ENCODE measurements around the gene KIAA1755.

KIAA1755 gene

DNA sequence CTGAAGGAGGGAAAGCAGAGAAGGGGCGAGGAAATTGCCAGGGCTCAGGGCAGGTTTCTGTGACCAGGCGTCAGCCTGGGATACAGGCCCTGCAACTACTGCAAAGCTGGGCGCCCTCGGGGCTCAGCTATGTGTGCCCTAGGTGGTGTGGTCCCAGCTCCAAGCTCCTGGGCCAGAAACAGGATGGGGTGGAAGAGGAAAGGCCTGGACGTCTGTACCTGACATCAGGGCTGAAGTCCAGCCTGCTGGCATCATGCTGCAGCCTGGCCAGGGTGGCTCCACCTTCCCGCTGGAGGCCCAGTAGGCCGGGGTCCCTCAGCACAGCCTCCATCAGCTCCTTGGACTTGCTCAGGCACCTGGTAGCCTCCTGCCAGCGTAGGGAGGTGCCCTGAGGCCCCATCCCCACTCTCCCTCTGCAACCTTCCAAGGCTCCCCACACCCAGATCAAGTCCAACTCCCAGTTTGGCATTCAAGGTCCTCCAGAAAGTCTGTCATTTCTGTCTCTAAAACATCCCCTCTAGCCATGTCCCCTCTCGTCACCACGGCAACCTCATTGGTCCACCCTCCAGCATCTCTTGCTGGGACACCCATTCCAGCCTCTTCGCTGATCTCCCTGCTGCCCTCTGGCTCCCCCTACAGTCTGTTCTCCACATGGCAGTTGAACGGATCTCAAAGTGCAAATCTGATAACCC, 38.2 kb downstream of the KIAA1755 start:
- no peak overlapping the region for H3K4me3 ChIP-seq (ENCODE audit: low read depth in 1 of 2, low read length in 2 of 2)

DNA sequence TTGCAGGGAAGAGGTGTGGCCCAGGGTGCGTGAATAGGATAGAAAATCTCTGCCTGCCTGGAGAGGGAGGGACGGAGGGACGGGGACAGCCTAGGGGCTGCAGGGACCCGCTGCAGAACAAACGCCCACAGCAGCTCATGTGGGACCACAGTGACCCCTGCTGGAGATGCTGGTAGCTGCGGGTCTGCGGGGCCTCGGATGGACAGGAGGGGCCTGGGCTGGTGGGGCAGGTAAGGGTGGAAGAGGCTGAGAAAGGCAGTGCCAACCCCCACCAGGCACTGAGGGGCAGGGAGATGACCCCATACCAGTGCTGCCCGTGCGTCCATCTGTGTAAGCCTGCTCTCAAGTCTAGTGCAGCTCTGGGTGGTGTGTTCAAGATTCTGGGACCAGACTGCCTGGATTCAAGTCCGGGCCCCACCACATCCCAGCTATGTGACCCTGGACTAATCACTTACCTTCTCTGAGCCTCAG, 39.4 kb downstream of the KIAA1755 start:
- no peak overlapping the region for H3K27ac ChIP-seq (ENCODE audit: low read length)

More for the DNA sequence above, 38.2 kb downstream of the KIAA1755 start:
- H3K9me3 ChIP-seq (ENCODE audit: control insufficient read depth in 1 of 2, low read length in 2 of 2): no peaks in the 10 kb centered on the region
- H3K36me3 ChIP-seq (ENCODE audit: control insufficient read depth in 1 of 2, insufficient read depth in 2 of 2, low read length in 2 of 2): peaks cover 0 to 6% of the 10 kb centered on the region in 2 donors
- no peaks in the 10 kb centered on the region for H3K27me3 ChIP-seq (ENCODE audit: low read depth, low read length)
- peaks cover 0 to 16% of the 10 kb centered on the region in 2 donors for H3K4me1 ChIP-seq (ENCODE audit: control insufficient read depth in 1 of 2, insufficient read depth in 2 of 2, low read length in 2 of 2)
- no peak overlapping the region for H3K27ac ChIP-seq (ENCODE audit: low read length)

DNA sequence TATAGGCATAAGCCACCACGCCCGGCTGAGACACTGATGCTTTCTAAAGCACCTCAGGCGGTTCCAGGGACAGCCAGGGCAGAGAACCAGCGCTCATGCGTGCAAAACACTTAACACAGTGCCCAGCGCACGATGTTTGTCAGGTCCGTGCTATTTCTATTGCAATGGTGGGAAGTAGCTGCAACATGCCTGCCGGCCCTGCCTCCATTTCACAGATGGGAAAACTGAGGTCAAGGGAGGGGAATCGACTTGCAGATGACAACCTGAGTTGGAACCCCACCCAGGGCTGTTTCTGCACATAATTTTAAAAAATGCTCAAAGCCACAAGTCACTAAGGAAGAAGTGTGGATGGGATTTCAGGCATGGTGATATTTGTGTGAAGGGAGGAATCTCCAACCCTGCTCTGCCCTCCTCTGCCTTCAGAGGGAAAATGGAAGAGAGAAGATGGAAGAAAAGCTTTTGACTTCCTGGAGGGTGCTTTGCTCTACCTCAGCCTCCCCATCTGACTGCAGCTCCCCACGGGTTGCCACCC, 39.9 kb downstream of the KIAA1755 start:
- peaks cover 0 to 16% of the 10 kb centered on the region in 2 donors for H3K4me1 ChIP-seq (ENCODE audit: control insufficient read depth in 1 of 2, insufficient read depth in 2 of 2, low read length in 2 of 2)
- H3K36me3 ChIP-seq (ENCODE audit: control insufficient read depth in 1 of 2, insufficient read depth in 2 of 2, low read length in 2 of 2): peaks cover 0 to 6% of the 10 kb centered on the region in 2 donors
- H3K27me3 ChIP-seq (ENCODE audit: low read depth, low read length): no peaks in the 10 kb centered on the region
- H3K27ac ChIP-seq (ENCODE audit: low read length): no peak overlapping the region
- H3K4me3 ChIP-seq (ENCODE audit: low read depth in 1 of 2, low read length in 2 of 2): no peak overlapping the region
- no peaks in the 10 kb centered on the region for H3K9me3 ChIP-seq (ENCODE audit: control insufficient read depth in 1 of 2, low read length in 2 of 2)

More for the DNA sequence above, 39.4 kb downstream of the KIAA1755 start:
- Histone ChIP-seq H3K27me3 (ENCODE audit: low read depth, low read length) (no peaks in the 10 kb centered on the region), H3K4me3 (ENCODE audit: low read depth in 1 of 2, low read length in 2 of 2) (no peak overlapping the region), H3K9me3 (ENCODE audit: control insufficient read depth in 1 of 2, low read length in 2 of 2) (no peaks in the 10 kb centered on the region), H3K4me1 (ENCODE audit: control insufficient read depth in 1 of 2, insufficient read depth in 2 of 2, low read length in 2 of 2) (peaks cover 0 to 16% of the 10 kb centered on the region in 2 donors), H3K36me3 (ENCODE audit: control insufficient read depth in 1 of 2, insufficient read depth in 2 of 2, low read length in 2 of 2) (peaks cover 0 to 6% of the 10 kb centered on the region in 2 donors)

DNA sequence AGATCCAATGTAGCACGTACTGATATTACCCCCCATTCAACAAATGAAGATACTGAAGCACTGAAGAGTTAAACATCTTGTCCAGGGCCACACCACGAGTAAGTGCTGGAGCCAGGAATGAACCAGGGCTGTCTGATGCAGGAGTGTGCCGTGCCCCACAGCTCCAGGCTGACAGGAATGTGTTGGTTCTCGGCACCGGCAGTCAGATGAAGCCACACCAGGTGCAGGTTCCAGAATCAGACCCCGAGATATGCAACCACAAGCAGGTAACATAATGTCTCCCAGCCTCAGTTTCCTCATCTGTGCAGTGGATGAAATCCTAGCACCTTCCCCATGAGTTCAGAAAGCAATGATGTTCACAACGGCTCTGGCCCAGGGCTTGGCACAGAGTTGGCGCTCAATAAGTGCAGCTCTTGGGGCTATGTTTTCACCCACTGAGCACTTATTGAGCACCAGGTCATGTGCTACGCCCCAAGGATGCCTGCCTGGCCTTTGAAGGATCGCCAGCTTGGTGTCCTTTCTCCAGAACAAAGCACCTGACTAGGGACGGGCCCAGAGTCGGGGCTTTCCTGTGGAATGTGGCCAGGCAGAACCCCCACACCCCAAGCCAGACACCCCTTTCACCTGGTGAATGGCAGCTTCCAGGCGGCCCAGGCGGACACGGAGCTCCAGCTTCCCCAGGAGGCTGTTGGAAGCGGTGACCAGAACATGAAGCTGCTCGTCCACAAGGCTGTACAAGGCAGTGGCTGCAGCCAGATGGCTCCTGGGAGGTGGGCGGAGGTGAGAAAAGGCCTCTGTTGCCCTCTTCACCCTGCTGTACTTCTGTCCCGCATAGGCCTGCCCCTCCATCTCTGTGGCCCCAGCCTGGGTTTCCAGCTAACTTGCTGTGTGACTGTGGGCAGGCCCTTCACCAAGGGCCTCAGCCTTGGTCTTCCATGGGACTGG, 41.3 kb downstream of the KIAA1755 start:
- H3K4me1 ChIP-seq (ENCODE audit: control insufficient read depth in 1 of 2, insufficient read depth in 2 of 2, low read length in 2 of 2): peaks cover 0 to 16% of the 10 kb centered on the region in 2 donors
- peaks cover 0 to 6% of the 10 kb centered on the region in 2 donors for H3K36me3 ChIP-seq (ENCODE audit: control insufficient read depth in 1 of 2, insufficient read depth in 2 of 2, low read length in 2 of 2)
- no peaks in the 10 kb centered on the region for H3K9me3 ChIP-seq (ENCODE audit: control insufficient read depth in 1 of 2, low read length in 2 of 2)
- H3K4me3 ChIP-seq (ENCODE audit: low read depth in 1 of 2, low read length in 2 of 2): no peak overlapping the region
- no peak overlapping the region for H3K27ac ChIP-seq (ENCODE audit: low read length)
- no peaks in the 10 kb centered on the region for H3K27me3 ChIP-seq (ENCODE audit: low read depth, low read length)

DNA sequence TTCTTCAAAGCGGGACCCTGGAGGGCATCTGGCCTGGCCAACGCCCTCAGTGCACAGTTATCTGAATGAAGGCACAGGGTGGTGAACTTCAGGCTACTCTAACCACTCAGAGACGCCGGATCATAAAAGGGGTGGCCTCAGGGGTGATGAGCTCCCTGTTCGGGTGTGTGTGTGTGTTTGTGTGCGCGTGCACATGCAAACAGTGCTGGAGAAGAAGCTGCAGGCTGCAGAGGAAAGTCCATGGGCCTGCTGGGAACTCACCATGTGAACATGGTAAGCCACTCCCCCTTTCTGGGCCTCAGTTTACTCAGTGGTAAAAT, 42.0 kb downstream of the KIAA1755 start:
- H3K9me3 ChIP-seq (ENCODE audit: control insufficient read depth in 1 of 2, low read length in 2 of 2): no peaks in the 10 kb centered on the region
- H3K27ac ChIP-seq (ENCODE audit: low read length): no peak overlapping the region

DNA sequence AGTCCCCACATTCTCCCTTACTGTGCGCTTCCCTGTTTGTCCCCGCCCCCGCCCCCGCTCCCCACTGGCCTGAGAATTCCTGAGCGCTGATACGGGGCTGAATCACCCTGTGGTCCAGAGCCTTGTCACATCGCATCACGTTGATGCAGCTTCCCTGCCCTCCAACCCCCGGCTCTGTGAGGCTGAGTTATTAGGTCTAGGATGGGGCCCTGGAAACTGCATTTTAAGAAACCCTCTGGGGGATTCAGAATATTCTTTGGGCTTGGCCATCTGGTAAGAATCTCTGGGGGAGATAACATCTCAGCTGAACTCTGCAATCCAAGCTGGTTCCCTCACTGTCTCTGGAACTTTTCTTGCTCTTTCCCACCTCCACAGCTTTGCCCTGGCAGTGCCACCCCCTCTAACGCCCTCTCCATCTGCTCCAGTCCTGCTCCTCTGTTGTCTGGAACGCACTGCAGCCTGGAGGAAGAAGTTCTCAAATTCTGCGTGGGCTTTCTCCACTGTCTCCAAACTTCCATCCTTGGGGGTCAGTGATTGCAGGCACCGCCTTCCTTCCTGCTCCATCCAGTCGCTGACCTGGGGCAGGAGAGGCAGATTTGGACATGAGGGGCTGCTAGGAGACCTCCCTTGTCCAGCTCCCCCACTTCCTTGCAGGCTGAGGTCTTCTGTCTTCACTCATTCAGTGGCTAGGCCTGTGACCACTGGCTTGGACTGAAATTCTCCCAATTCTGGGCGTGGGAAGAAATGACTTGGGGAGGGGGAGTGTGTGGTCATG, 42.6 kb downstream of the KIAA1755 start:
- H3K4me3 ChIP-seq (ENCODE audit: low read depth in 1 of 2, low read length in 2 of 2): no peak overlapping the region
- H3K27me3 ChIP-seq (ENCODE audit: low read depth, low read length): no peaks in the 10 kb centered on the region
- peaks cover 0 to 6% of the 10 kb centered on the region in 2 donors for H3K36me3 ChIP-seq (ENCODE audit: control insufficient read depth in 1 of 2, insufficient read depth in 2 of 2, low read length in 2 of 2)
- H3K9me3 ChIP-seq (ENCODE audit: control insufficient read depth in 1 of 2, low read length in 2 of 2): no peaks in the 10 kb centered on the region
- peaks cover 0 to 16% of the 10 kb centered on the region in 2 donors for H3K4me1 ChIP-seq (ENCODE audit: control insufficient read depth in 1 of 2, insufficient read depth in 2 of 2, low read length in 2 of 2)
- no peak overlapping the region for H3K27ac ChIP-seq (ENCODE audit: low read length)

More for the DNA sequence above, 42.0 kb downstream of the KIAA1755 start:
- Histone ChIP-seq H3K4me1 (ENCODE audit: control insufficient read depth in 1 of 2, insufficient read depth in 2 of 2, low read length in 2 of 2) (peaks cover 0 to 16% of the 10 kb centered on the region in 2 donors), H3K27me3 (ENCODE audit: low read depth, low read length) (no peaks in the 10 kb centered on the region), H3K36me3 (ENCODE audit: control insufficient read depth in 1 of 2, insufficient read depth in 2 of 2, low read length in 2 of 2) (peaks cover 0 to 6% of the 10 kb centered on the region in 2 donors), H3K4me3 (ENCODE audit: low read depth in 1 of 2, low read length in 2 of 2) (no peak overlapping the region)

DNA sequence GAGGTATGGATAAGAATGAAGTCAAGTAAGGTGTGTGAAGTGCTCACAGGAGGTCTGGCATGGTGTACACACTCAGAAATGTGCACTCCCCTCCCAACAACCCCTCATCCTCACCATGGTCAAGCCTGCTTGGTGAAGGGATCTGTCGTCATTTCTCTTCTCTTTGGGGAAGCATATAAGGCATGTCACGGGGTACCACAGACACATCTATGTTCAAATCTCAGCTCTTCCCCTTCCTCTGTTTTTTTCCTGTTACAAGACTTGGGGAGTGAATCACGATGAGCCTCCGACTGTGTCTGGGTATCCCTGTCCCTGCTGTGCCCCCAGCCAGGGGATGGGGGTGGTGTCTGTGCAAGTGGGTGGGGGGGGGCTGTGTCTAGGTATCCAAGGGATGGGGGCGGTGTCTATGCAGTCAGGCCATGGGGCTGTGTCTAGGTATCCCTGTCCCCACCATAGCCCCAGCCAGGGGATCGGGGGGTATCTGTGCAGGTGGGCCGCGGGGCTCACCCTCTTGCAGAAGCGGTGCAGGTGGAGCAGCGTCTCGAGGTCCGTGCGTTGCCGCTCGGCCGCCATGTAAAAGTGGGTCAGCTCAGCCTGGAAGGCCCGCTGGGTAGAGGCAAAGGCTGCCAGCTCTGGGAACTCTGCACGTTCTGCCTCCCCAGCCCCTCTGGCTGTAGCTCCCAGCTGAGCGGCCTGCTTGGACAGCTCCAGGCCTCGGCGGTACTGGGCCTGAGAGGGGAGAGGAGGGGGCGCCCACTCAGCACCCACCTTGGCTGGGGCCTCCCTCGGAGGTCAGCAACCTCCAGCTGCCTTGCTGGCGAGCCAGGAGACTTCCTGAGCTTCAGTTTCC, 43.6 kb downstream of the KIAA1755 start:
- Histone ChIP-seq H3K27me3 (ENCODE audit: low read depth, low read length) (no peaks in the 10 kb centered on the region), H3K4me1 (ENCODE audit: control insufficient read depth in 1 of 2, insufficient read depth in 2 of 2, low read length in 2 of 2) (peaks cover 0 to 13% of the 10 kb centered on the region in 2 donors), H3K9me3 (ENCODE audit: control insufficient read depth in 1 of 2, low read length in 2 of 2) (no peaks in the 10 kb centered on the region), H3K27ac (ENCODE audit: low read length) (no peak overlapping the region), H3K4me3 (ENCODE audit: low read depth in 1 of 2, low read length in 2 of 2) (no peak overlapping the region), H3K36me3 (ENCODE audit: control insufficient read depth in 1 of 2, insufficient read depth in 2 of 2, low read length in 2 of 2) (peaks cover 0 to 6% of the 10 kb centered on the region in 2 donors)

DNA sequence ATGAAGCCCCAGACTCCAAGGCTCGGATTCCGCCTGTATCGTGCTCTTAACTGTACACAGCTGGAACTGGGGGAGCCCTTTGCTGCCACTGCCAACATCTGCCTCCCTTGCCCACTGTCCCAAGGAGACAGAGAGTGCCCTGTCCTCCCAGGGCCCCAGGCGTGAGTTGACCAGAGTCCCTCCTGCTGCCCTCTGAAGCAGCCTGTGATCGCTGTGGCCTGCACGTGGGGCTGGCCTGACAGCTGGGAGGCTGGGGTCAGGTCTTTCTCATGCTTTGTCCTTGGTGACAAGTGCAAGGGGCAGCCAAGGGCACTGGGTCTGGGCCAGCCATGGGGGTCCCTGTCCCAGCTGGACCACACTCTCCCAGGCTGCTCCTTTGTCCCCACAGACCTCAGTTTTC, 44.3 kb downstream of the KIAA1755 start:
- peaks cover 0 to 6% of the 10 kb centered on the region in 2 donors for H3K36me3 ChIP-seq (ENCODE audit: control insufficient read depth in 1 of 2, insufficient read depth in 2 of 2, low read length in 2 of 2)
- no peaks in the 10 kb centered on the region for H3K27me3 ChIP-seq (ENCODE audit: low read depth, low read length)
- peaks cover 0 to 5% of the 10 kb centered on the region in 2 donors for H3K4me1 ChIP-seq (ENCODE audit: control insufficient read depth in 1 of 2, insufficient read depth in 2 of 2, low read length in 2 of 2)
- no peak overlapping the region for H3K27ac ChIP-seq (ENCODE audit: low read length)
- no peaks in the 10 kb centered on the region for H3K9me3 ChIP-seq (ENCODE audit: control insufficient read depth in 1 of 2, low read length in 2 of 2)
- no peak overlapping the region for H3K4me3 ChIP-seq (ENCODE audit: low read depth in 1 of 2, low read length in 2 of 2)

DNA sequence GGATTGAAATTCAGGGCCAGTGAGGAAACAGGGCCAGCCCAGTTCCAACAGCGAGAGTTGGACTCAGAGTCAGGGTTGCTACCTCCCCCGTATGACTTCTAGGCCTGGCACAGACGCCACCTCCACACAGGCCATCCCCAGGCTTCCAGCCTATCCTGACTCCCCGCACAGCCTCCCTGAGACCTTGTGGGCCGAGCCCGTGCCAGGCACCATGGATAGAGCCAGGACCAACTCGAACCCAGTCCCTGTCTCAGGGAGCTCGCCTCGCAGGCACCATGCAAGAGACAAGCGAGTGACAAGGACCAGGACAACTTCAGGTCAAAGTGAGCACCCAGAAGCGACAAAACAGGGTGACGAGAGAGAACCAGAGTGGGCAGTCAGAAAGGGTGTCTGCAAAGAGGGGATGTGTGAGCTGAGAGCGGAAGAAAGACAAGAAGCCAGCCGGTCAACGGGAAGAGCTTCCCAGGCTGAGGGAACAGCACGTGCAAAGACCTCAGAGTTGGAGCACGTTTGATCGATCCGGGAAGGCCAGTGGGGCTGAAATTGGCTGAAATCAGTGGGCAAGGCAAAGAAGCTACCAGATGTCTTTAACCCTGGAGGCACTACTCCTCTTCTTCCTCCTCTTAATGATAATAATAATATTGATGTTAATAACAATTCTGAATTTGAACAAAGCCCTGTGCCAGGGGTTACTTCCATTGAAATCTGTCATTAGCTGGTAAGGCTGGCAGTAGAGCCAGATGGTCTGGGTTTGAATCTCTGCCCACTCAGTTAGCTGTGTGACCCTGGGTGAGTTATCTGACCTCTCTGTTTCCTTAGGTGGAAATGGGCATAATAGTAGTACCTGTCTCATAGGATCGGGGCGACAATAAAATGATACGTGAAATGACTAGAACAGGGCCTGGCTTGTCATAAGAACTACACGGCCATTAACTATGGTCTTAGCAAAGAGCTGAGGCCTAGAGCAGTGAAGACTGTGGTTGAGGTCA, 45.0 kb downstream of the KIAA1755 start:
- Histone ChIP-seq H3K4me1 (ENCODE audit: control insufficient read depth in 1 of 2, insufficient read depth in 2 of 2, low read length in 2 of 2) (no peaks in the 10 kb centered on the region), H3K4me3 (ENCODE audit: low read depth in 1 of 2, low read length in 2 of 2) (no peak overlapping the region), H3K36me3 (ENCODE audit: control insufficient read depth in 1 of 2, insufficient read depth in 2 of 2, low read length in 2 of 2) (peaks cover 0 to 6% of the 10 kb centered on the region in 2 donors), H3K27ac (ENCODE audit: low read length) (no peak overlapping the region), H3K9me3 (ENCODE audit: control insufficient read depth in 1 of 2, low read length in 2 of 2) (no peaks in the 10 kb centered on the region), H3K27me3 (ENCODE audit: low read depth, low read length) (no peaks in the 10 kb centered on the region)

All from muscle layer of duodenum (tissue), 2 donors.